OCI-LY1 (cell line): ENCODE measurements around the gene SUGCT.

ENCODE experiments used
- H2AFZ ChIP-seq: fragments of 200-600 bp; sonication (generic), shearing (Covaris generic); 2 replicates; pipeline ENCODE4 v1.6.0; 2014; ENCODE audit warnings: antibody characterized with exemption, mild to moderate bottlenecking, low read length
- H3F3A ChIP-seq: fragments of 200-600 bp; sonication (generic), shearing (Covaris generic); 2 replicates; pipeline ENCODE4 v1.6.0; 2014; ENCODE audit warnings: mild to moderate bottlenecking, antibody characterized with exemption, low read length, moderate library complexity; ENCODE audit not compliant: insufficient read depth
- H3K27ac ChIP-seq: fragments of 200-600 bp; sonication (generic); 2 replicates; pipeline ENCODE4 v1.5.1; 2014; ENCODE audit warnings: low read length, mixed run types, mild to moderate bottlenecking, low read depth; ENCODE audit not compliant: poor library complexity, severe bottlenecking
- H3K27me3 ChIP-seq: fragments of 200-600 bp; sonication (generic); 2 replicates; pipeline ENCODE4 v1.6.0; 2014; ENCODE audit warnings: antibody characterized with exemption, mild to moderate bottlenecking, low read length, moderate library complexity; ENCODE audit not compliant: insufficient read depth
- H3K36me3 ChIP-seq: fragments of 200-600 bp; sonication (generic); 2 replicates; pipeline ENCODE4 v1.6.1; 2014; ENCODE audit warnings: mild to moderate bottlenecking, antibody characterized with exemption, low read length, moderate library complexity, mixed read lengths; ENCODE audit not compliant: insufficient read depth
- H3K4me1 ChIP-seq: fragments of 200-600 bp; sonication (generic); 2 replicates; pipeline ENCODE4 v1.5.1; 2014; ENCODE audit warnings: mild to moderate bottlenecking, low read length, moderate library complexity; ENCODE audit not compliant: insufficient read depth, severe bottlenecking
- H3K4me2 ChIP-seq: fragments of 200-600 bp; sonication (generic), shearing (Covaris generic); 2 replicates; pipeline ENCODE4 v1.6.1; 2014; ENCODE audit warnings: low read length
- H3K4me3 ChIP-seq: fragments of 200-600 bp; sonication (generic); 2 replicates; pipeline ENCODE4 v1.5.1; 2014; ENCODE audit warnings: low read length, low read depth, mild to moderate bottlenecking, mixed read lengths; ENCODE audit not compliant: poor library complexity, severe bottlenecking
- H3K79me2 ChIP-seq: fragments of 200-600 bp; shearing (Covaris generic); 2 replicates; pipeline ENCODE4 v1.6.1; 2016; ENCODE audit warnings: mixed run types, low read length, mixed read lengths; ENCODE audit not compliant: insufficient read depth
- H3K9ac ChIP-seq: fragments of 200-600 bp; sonication (generic), shearing (Covaris generic); 2 replicates; pipeline ENCODE4 v1.6.1; 2014; ENCODE audit warnings: mild to moderate bottlenecking, low read length, mixed read lengths
- H3K9me2 ChIP-seq: fragments of 200-600 bp; sonication (generic), shearing (Covaris generic); 2 replicates; pipeline ENCODE4 v1.6.1; 2014; ENCODE audit warnings: low read depth, mild to moderate bottlenecking, low read length, mixed read lengths
- H3K9me3 ChIP-seq: fragments of 200-600 bp; shearing (Covaris generic); 2 replicates; pipeline ENCODE4 v1.6.1; 2014; ENCODE audit warnings: low read length, mixed read lengths
- H4K20me1 ChIP-seq: fragments of 200-600 bp; sonication (generic), shearing (Covaris generic); 2 replicates; pipeline ENCODE4 v1.6.0; 2016; ENCODE audit warnings: mild to moderate bottlenecking, low read length; ENCODE audit not compliant: insufficient read depth
- CTCF ChIP-seq: fragments of 200-600 bp; sonication (generic), shearing (Covaris generic); IDR thresholded peaks from 2 replicates; pipeline ENCODE4 v1.5.1; 2017; ENCODE audit warnings: mild to moderate bottlenecking, antibody characterized with exemption, low read length, moderate library complexity, mixed read lengths
- EZH2 ChIP-seq: fragments of 200-600 bp; sonication (generic), shearing (Covaris generic); IDR thresholded peaks from 2 replicates; pipeline ENCODE4 v1.8.0; 2017; ENCODE audit warnings: borderline replicate concordance, mixed run types, mild to moderate bottlenecking, antibody characterized with exemption, low read length, moderate library complexity, mixed read lengths

Gene SUGCT

DNA sequence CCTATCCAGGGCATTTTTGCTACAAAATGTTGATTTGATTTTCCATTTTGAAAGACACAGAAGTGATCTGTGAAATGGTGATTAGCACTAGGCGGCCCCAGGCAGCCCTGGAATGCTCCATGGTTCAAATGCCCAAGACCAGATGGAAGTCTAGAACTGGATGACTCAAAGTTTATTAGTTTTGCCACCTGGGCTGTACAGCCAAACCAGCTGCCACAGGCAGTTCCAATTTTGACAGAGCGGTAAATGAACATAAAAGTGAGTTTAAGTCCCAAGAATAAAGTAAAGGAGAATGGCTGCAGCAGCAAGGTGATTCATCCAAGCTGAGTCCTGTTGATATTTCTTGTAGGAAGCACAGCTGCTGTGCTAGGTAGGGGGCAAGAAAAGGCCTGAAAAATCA lies 180.5 kb downstream of the SUGCT start:
- Histone ChIP-seq H2AFZ (no peak overlapping the region), H3F3A (no peaks in the 10 kb centered on the region), H3K4me1 (no peaks in the 10 kb centered on the region), H3K36me3 (no peaks in the 10 kb centered on the region), H3K27me3 (no peaks in the 10 kb centered on the region), H4K20me1 (no peaks in the 10 kb centered on the region), H3K79me2 (no peaks in the 10 kb centered on the region), H3K4me2 (no peak overlapping the region), H3K9me2 (no peaks in the 10 kb centered on the region), H3K9me3 (no peaks in the 10 kb centered on the region), H3K4me3 (no peak overlapping the region), H3K9ac (no peak overlapping the region), H3K27ac (no peak overlapping the region)
- TF ChIP-seq EZH2 (no peak), CTCF (no peak)

DNA sequence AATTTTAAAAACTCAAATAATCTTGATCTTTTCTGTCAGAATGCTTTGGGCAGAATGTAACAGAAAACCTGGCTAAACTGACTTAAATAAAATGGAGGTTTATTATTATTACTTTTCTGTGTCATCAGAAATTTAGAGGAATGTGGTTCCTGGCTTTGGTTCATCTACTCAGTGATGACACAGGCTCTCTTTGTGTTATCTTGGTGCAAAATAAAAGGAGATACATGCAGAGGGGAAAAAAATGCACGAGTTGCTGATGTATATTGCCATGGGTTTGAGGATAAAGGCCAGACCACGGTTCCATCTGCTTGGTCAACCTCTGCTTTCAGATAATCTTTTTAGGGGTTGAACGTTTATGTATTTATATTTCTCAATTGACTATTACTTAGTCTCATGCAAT lies 181.4 kb downstream of the SUGCT start:
- Histone ChIP-seq H3K4me3 (no peak overlapping the region), H3K4me2 (no peak overlapping the region), H3K36me3 (no peaks in the 10 kb centered on the region), H3K27me3 (no peaks in the 10 kb centered on the region), H3K79me2 (no peaks in the 10 kb centered on the region), H3K9me2 (no peaks in the 10 kb centered on the region), H3F3A (no peaks in the 10 kb centered on the region), H2AFZ (no peak overlapping the region), H3K9me3 (no peaks in the 10 kb centered on the region), H3K9ac (no peak overlapping the region), H3K4me1 (no peaks in the 10 kb centered on the region), H3K27ac (no peak overlapping the region), H4K20me1 (no peaks in the 10 kb centered on the region)
- TF ChIP-seq EZH2 (no peak), CTCF (no peak)

- Histone ChIP-seq H3K4me2 (no peak overlapping the region), H3K79me2 (no peaks in the 10 kb centered on the region), H3F3A (no peaks in the 10 kb centered on the region), H3K36me3 (no peaks in the 10 kb centered on the region), H3K4me1 (no peaks in the 10 kb centered on the region), H3K9me3 (no peaks in the 10 kb centered on the region), H3K9me2 (no peaks in the 10 kb centered on the region), H4K20me1 (no peaks in the 10 kb centered on the region), H3K27ac (no peak overlapping the region), H2AFZ (no peak overlapping the region), H3K4me3 (no peak overlapping the region), H3K9ac (no peak overlapping the region), H3K27me3 (no peaks in the 10 kb centered on the region)
- no peak for TF ChIP-seq EZH2
- no peak for TF ChIP-seq CTCF
These were observed 190.1 kb downstream of the SUGCT start for GRCh38 chr7:40324914-40325313.
